ENCODE measurements around the gene DDX39B. TPM values are rescaled to one million over a fixed set of nuclear protein-coding genes. Genes with fewer than 3 reads are reported as not detected.
A peak's percentile ranks its signal among the peaks of the same experiment; 100 is the strongest.

The DDX39B gene
- polyA plus RNA-seq, 2 donors: 181 to 321 TPM

GRCh38 chr6:31581434-31582229 is 39.8 kb upstream of the DDX39B start:
- Histone ChIP-seq H3K9me3 (ENCODE audit: control insufficient read depth in 2 of 2, insufficient read depth in 1 of 2, low read depth in 1 of 2, low read length in 1 of 2) (no peaks in the 10 kb centered on the region), H3K4me1 (ENCODE audit: control insufficient read depth in 2 of 2, insufficient read depth in 2 of 2, low read length in 1 of 2) (peaks cover 0 to 6% of the 10 kb centered on the region in 2 donors), H3K4me3 (ENCODE audit: low read depth in 1 of 2, low read length in 2 of 2) (peak overlapping the region; percentile 60 to 67), H3K27me3 (ENCODE audit: control insufficient read depth in 1 of 2, insufficient read depth in 2 of 2, low read length in 2 of 2) (no peaks in the 10 kb centered on the region), H3K27ac (ENCODE audit: low read depth in 2 of 2, low read length in 1 of 2) (peak overlapping the region; percentile 82 to 85), H3K36me3 (ENCODE audit: control insufficient read depth in 2 of 2, insufficient read depth in 2 of 2, low read length in 1 of 2) (no peaks in the 10 kb centered on the region)
- 16 to 20% methylated on average over 21 of the region's 21 CpGs for WGBS, 2 donors

GRCh38 chr6:31580807-31581433 is 39.1 kb upstream of the DDX39B start:
- peak overlapping the region; percentile 82 to 85 for H3K27ac ChIP-seq (ENCODE audit: low read depth in 2 of 2, low read length in 1 of 2)
- H3K36me3 ChIP-seq (ENCODE audit: control insufficient read depth in 2 of 2, insufficient read depth in 2 of 2, low read length in 1 of 2): no peaks in the 10 kb centered on the region
- no peaks in the 10 kb centered on the region for H3K9me3 ChIP-seq (ENCODE audit: control insufficient read depth in 2 of 2, insufficient read depth in 1 of 2, low read depth in 1 of 2, low read length in 1 of 2)
- no peaks in the 10 kb centered on the region for H3K27me3 ChIP-seq (ENCODE audit: control insufficient read depth in 1 of 2, insufficient read depth in 2 of 2, low read length in 2 of 2)
- 0% methylated on average over 54 to 62 of the region's 62 CpGs for WGBS, 2 donors
- peaks cover 0 to 6% of the 10 kb centered on the region in 2 donors for H3K4me1 ChIP-seq (ENCODE audit: control insufficient read depth in 2 of 2, insufficient read depth in 2 of 2, low read length in 1 of 2)
- H3K4me3 ChIP-seq (ENCODE audit: low read depth in 1 of 2, low read length in 2 of 2): peak overlapping the region; percentile 60 to 67

- H3K27me3 ChIP-seq (ENCODE audit: control insufficient read depth in 1 of 2, insufficient read depth in 2 of 2, low read length in 2 of 2): no peaks in the 10 kb centered on the region
- no peaks in the 10 kb centered on the region for H3K9me3 ChIP-seq (ENCODE audit: control insufficient read depth in 2 of 2, insufficient read depth in 1 of 2, low read depth in 1 of 2, low read length in 1 of 2)
- H3K4me1 ChIP-seq (ENCODE audit: control insufficient read depth in 2 of 2, insufficient read depth in 2 of 2, low read length in 1 of 2): peaks cover 0 to 6% of the 10 kb centered on the region in 2 donors
- H3K36me3 ChIP-seq (ENCODE audit: control insufficient read depth in 2 of 2, insufficient read depth in 2 of 2, low read length in 1 of 2): no peaks in the 10 kb centered on the region
- WGBS, 2 donors: 40 to 41% methylated on average over 11 of the region's 11 CpGs
- peak overlapping the region; percentile 9 to 82 for H3K27ac ChIP-seq (ENCODE audit: low read depth in 2 of 2, low read length in 1 of 2)
- H3K4me3 ChIP-seq (ENCODE audit: low read depth in 1 of 2, low read length in 2 of 2): peak overlapping the region; percentile 60 to 67
Measured at GRCh38 chr6:31580438-31580740, 38.6 kb upstream of the DDX39B start.

- no peak overlapping the region for H3K27ac ChIP-seq (ENCODE audit: low read depth in 2 of 2, low read length in 1 of 2)
- H3K9me3 ChIP-seq (ENCODE audit: control insufficient read depth in 2 of 2, insufficient read depth in 1 of 2, low read depth in 1 of 2, low read length in 1 of 2): no peaks in the 10 kb centered on the region
- 90 to 91% methylated on average over 8 of the region's 8 CpGs for WGBS, 2 donors
- H3K4me1 ChIP-seq (ENCODE audit: control insufficient read depth in 2 of 2, insufficient read depth in 2 of 2, low read length in 1 of 2): peaks cover 0 to 6% of the 10 kb centered on the region in 2 donors
- H3K4me3 ChIP-seq (ENCODE audit: low read depth in 1 of 2, low read length in 2 of 2): no peak overlapping the region
- no peaks in the 10 kb centered on the region for H3K27me3 ChIP-seq (ENCODE audit: control insufficient read depth in 1 of 2, insufficient read depth in 2 of 2, low read length in 2 of 2)
- H3K36me3 ChIP-seq (ENCODE audit: control insufficient read depth in 2 of 2, insufficient read depth in 2 of 2, low read length in 1 of 2): no peaks in the 10 kb centered on the region
Measured at GRCh38 chr6:31579546-31580437, 38.0 kb upstream of the DDX39B start.

GRCh38 chr6:31579119-31579505 is 37.3 kb upstream of the DDX39B start:
- H3K4me3 ChIP-seq (ENCODE audit: low read depth in 1 of 2, low read length in 2 of 2): no peak overlapping the region
- H3K27ac ChIP-seq (ENCODE audit: low read depth in 2 of 2, low read length in 1 of 2): no peak overlapping the region
- no peaks in the 10 kb centered on the region for H3K27me3 ChIP-seq (ENCODE audit: control insufficient read depth in 1 of 2, insufficient read depth in 2 of 2, low read length in 2 of 2)
- no peaks in the 10 kb centered on the region for H3K9me3 ChIP-seq (ENCODE audit: control insufficient read depth in 2 of 2, insufficient read depth in 1 of 2, low read depth in 1 of 2, low read length in 1 of 2)
- H3K36me3 ChIP-seq (ENCODE audit: control insufficient read depth in 2 of 2, insufficient read depth in 2 of 2, low read length in 1 of 2): no peaks in the 10 kb centered on the region
- H3K4me1 ChIP-seq (ENCODE audit: control insufficient read depth in 2 of 2, insufficient read depth in 2 of 2, low read length in 1 of 2): peaks cover 0 to 6% of the 10 kb centered on the region in 2 donors
- 83 to 85% methylated on average over 3 of the region's 3 CpGs for WGBS, 2 donors

GRCh38 chr6:31578184-31579118 is 36.6 kb upstream of the DDX39B start:
- Histone ChIP-seq H3K27me3 (ENCODE audit: control insufficient read depth in 1 of 2, insufficient read depth in 2 of 2, low read length in 2 of 2) (no peaks in the 10 kb centered on the region), H3K9me3 (ENCODE audit: control insufficient read depth in 2 of 2, insufficient read depth in 1 of 2, low read depth in 1 of 2, low read length in 1 of 2) (no peaks in the 10 kb centered on the region)
- 66 to 71% methylated on average over 12 of the region's 12 CpGs for WGBS, 2 donors

GRCh38 chr6:31577579-31577966 is 35.8 kb upstream of the DDX39B start:
- Histone ChIP-seq H3K27ac (ENCODE audit: low read depth in 2 of 2, low read length in 1 of 2) (no peak overlapping the region), H3K9me3 (ENCODE audit: control insufficient read depth in 2 of 2, insufficient read depth in 1 of 2, low read depth in 1 of 2, low read length in 1 of 2) (no peaks in the 10 kb centered on the region), H3K4me1 (ENCODE audit: control insufficient read depth in 2 of 2, insufficient read depth in 2 of 2, low read length in 1 of 2) (peaks cover 0 to 6% of the 10 kb centered on the region in 2 donors), H3K27me3 (ENCODE audit: control insufficient read depth in 1 of 2, insufficient read depth in 2 of 2, low read length in 2 of 2) (no peaks in the 10 kb centered on the region), H3K4me3 (ENCODE audit: low read depth in 1 of 2, low read length in 2 of 2) (no peak overlapping the region), H3K36me3 (ENCODE audit: control insufficient read depth in 2 of 2, insufficient read depth in 2 of 2, low read length in 1 of 2) (no peaks in the 10 kb centered on the region)
- 83 to 85% methylated on average over 3 of the region's 3 CpGs for WGBS, 2 donors

More at GRCh38 chr6:31578184-31579118, 36.6 kb upstream of the DDX39B start:
- no peak overlapping the region for H3K4me3 ChIP-seq (ENCODE audit: low read depth in 1 of 2, low read length in 2 of 2)
- peaks cover 0 to 6% of the 10 kb centered on the region in 2 donors for H3K4me1 ChIP-seq (ENCODE audit: control insufficient read depth in 2 of 2, insufficient read depth in 2 of 2, low read length in 1 of 2)
- no peak overlapping the region for H3K27ac ChIP-seq (ENCODE audit: low read depth in 2 of 2, low read length in 1 of 2)
- no peaks in the 10 kb centered on the region for H3K36me3 ChIP-seq (ENCODE audit: control insufficient read depth in 2 of 2, insufficient read depth in 2 of 2, low read length in 1 of 2)

GRCh38 chr6:31576897-31577578 is 35.2 kb upstream of the DDX39B start:
- Histone ChIP-seq H3K4me1 (ENCODE audit: control insufficient read depth in 2 of 2, insufficient read depth in 2 of 2, low read length in 1 of 2) (peaks cover 0 to 6% of the 10 kb centered on the region in 2 donors), H3K4me3 (ENCODE audit: low read depth in 1 of 2, low read length in 2 of 2) (peak overlapping the region in 1 of 2 donors; percentile 10), H3K27me3 (ENCODE audit: control insufficient read depth in 1 of 2, insufficient read depth in 2 of 2, low read length in 2 of 2) (no peaks in the 10 kb centered on the region), H3K36me3 (ENCODE audit: control insufficient read depth in 2 of 2, insufficient read depth in 2 of 2, low read length in 1 of 2) (no peaks in the 10 kb centered on the region), H3K9me3 (ENCODE audit: control insufficient read depth in 2 of 2, insufficient read depth in 1 of 2, low read depth in 1 of 2, low read length in 1 of 2) (no peaks in the 10 kb centered on the region), H3K27ac (ENCODE audit: low read depth in 2 of 2, low read length in 1 of 2) (peak overlapping the region in 1 of 2 donors; percentile 19)
- WGBS, 2 donors: 73 to 79% methylated on average over 19 of the region's 19 CpGs
